Measurements from ENCODE around the gene ITPKC. TPM values are rescaled to one million over a fixed set of nuclear protein-coding genes. Genes with fewer than 3 reads are reported as not detected.
"Not testable (repeated sequence)": the region's sequence is repeated elsewhere in the genome, so short reads cannot be mapped to it uniquely, and the experiment has no call there.

Gene ITPKC
- total RNA-seq, 1 experiment from 2014 or later, result 11.4 TPM

- peaks cover 22 to 25% of the 10 kb centered on the region in 2 experiments for H3K36me3 ChIP-seq (ENCODE audit: control insufficient read depth in 1 of 2, insufficient read depth in 2 of 2, low read length in 2 of 2)
- CTCF ChIA-PET, result interaction anchor here (1.0 kb wide), 1 partner anchor 12 kb away, joined by 3 read pairs; no protein-coding TSS in a partner anchor
- DNase-seq (ENCODE audit: low read depth, low spot score); RAD21 ChIA-PET (ENCODE audit: low non-redundant PET in 1 of 2, low total read pairs in 2 of 2, uncharacterized antibody in 2 of 2, unreplicated experiment in 2 of 2); H3K9ac ChIP-seq (ENCODE audit: low read length); POLR2A ChIA-PET; H2AFZ ChIP-seq (ENCODE audit: low read depth, low read length, poor library complexity, severe bottlenecking); H3K9me2 ChIP-seq (ENCODE audit: insufficient read depth); H3K4me3 ChIP-seq (replicated peaks in 1 of 2; ENCODE audit: low read depth in 1 of 2, low read length in 2 of 2); ATAC-seq; intact Hi-C loops (cut with micrococcal nuclease); H3K9me3 ChIP-seq (ENCODE audit: control insufficient read depth in 1 of 2, insufficient read depth in 1 of 2, low read depth in 1 of 2, low read length in 2 of 2); H3K4me2 ChIP-seq (ENCODE audit: low read length); H3K79me2 ChIP-seq (ENCODE audit: insufficient read depth, low read length); BruUV-seq (replicated peaks); H4K20me1 ChIP-seq (ENCODE audit: insufficient read depth); H3K27me3 ChIP-seq (ENCODE audit: insufficient read depth, low read length); H3K27ac ChIP-seq (ENCODE audit: low read depth, low read length): not testable (repeated sequence)
- peaks cover 5 to 12% of the 10 kb centered on the region in 2 experiments; a peak in 3 of 4 replicates for H3K4me1 ChIP-seq (ENCODE audit: control insufficient read depth in 1 of 2, insufficient read depth in 2 of 2, low read length in 2 of 2)
Measured at GRCh38 chr19:40732304-40732703, 15.4 kb downstream of the ITPKC start.

- no peak overlapping the region for H2AFZ ChIP-seq (ENCODE audit: low read depth, low read length, poor library complexity, severe bottlenecking)
- ChIA-PET CTCF (no interaction called here), RAD21 (ENCODE audit: low non-redundant PET in 1 of 2, low total read pairs in 2 of 2, uncharacterized antibody in 2 of 2, unreplicated experiment in 2 of 2) (no interaction called here), POLR2A (no interaction called here)
- no peak overlapping the region for H3K4me3 ChIP-seq (replicated peaks in 1 of 2; ENCODE audit: low read depth in 1 of 2, low read length in 2 of 2)
- H3K9ac ChIP-seq (ENCODE audit: low read length), result no peak overlapping the region
- H3K4me2 ChIP-seq (ENCODE audit: low read length), result no peak overlapping the region
- H3K36me3 ChIP-seq (ENCODE audit: control insufficient read depth in 1 of 2, insufficient read depth in 2 of 2, low read length in 2 of 2), result peaks cover 17 to 23% of the 10 kb centered on the region in 2 experiments
- DNase-seq (ENCODE audit: low read depth, low spot score) (no peak), ATAC-seq (no peak)
- intact Hi-C loops (cut with micrococcal nuclease), result no loop called here
- H3K27me3 ChIP-seq (ENCODE audit: insufficient read depth, low read length), result no peaks in the 10 kb centered on the region
- no peaks in the 10 kb centered on the region for H3K9me3 ChIP-seq (ENCODE audit: control insufficient read depth in 1 of 2, insufficient read depth in 1 of 2, low read depth in 1 of 2, low read length in 2 of 2)
- peaks cover 5 to 12% of the 10 kb centered on the region in 2 experiments; a peak in 3 of 4 replicates for H3K4me1 ChIP-seq (ENCODE audit: control insufficient read depth in 1 of 2, insufficient read depth in 2 of 2, low read length in 2 of 2)
- H3K79me2 ChIP-seq (ENCODE audit: insufficient read depth, low read length), result no peaks in the 10 kb centered on the region
- TF ChIP-seq ZNF274 (IDR thresholded peaks at IDR 0.05; ENCODE audit: low read depth, low read length), result no peak
- TF ChIP-seq CBX3 (IDR thresholded peaks at IDR 0.05; ENCODE audit: low read depth), result no peak
- no peak for TF ChIP-seq POLR2A (IDR thresholded peaks at IDR 0.05; ENCODE audit: borderline replicate concordance, extremely low read depth, insufficient read depth, insufficient read length)
- no peak for TF ChIP-seq EZH2 (IDR thresholded peaks at IDR 0.05)
- TF ChIP-seq POLR2AphosphoS5 (IDR thresholded peaks at IDR 0.05; ENCODE audit: low read depth, low read length), result no peak
- no peak for TF ChIP-seq CEBPB (IDR thresholded peaks at IDR 0.05; ENCODE audit: low read depth)
- no peak for TF ChIP-seq ELF1 (IDR thresholded peaks at IDR 0.05; ENCODE audit: borderline replicate concordance, low read depth)
- TF ChIP-seq SRF (IDR thresholded peaks at IDR 0.05; ENCODE audit: low read depth), result no peak
- TF ChIP-seq JUND (IDR thresholded peaks at IDR 0.05), result no peak
- H3K9me2 ChIP-seq (ENCODE audit: insufficient read depth), result no peaks in the 10 kb centered on the region
- no peak overlapping the region for H3K27ac ChIP-seq (ENCODE audit: low read depth, low read length)
- BruUV-seq (replicated peaks), result no TSS peak
- no peaks in the 10 kb centered on the region for H4K20me1 ChIP-seq (ENCODE audit: insufficient read depth)
Measured at GRCh38 chr19:40733149-40733548, 16.2 kb downstream of the ITPKC start.
